MCF 10A (cell line): ENCODE results near the gene PARD3B. TPM values are rescaled to one million over a fixed set of nuclear protein-coding genes. Genes with fewer than 3 reads are reported as not detected.

Experiments
- BruUV-seq: library from RNA; stranded (reverse); fragments of 400-500 nt; replicated peaks from 2 replicates; lab custom pipeline; 2021; lab: Mats Ljungman, UMichigan
- CTCF ChIA-PET: fragments of 300-600 bp; sonication (Branson Sonifier 250); formaldehyde crosslinking; extraction: SDS; loops from one replicate; lab custom pipeline; 2021; ENCODE audit warnings: antibody characterized with exemption, inconsistent platforms; lab: Yijun Ruan, JAX
- POLR2A ChIA-PET: fragments of 300-600, 350-650 bp; sonication (Branson Sonifier 250); formaldehyde crosslinking; extraction: SDS; loops from one replicate; lab custom pipeline; 2020; ENCODE audit warnings: antibody characterized with exemption, inconsistent platforms; lab: Yijun Ruan, JAX
- DNase-seq: peaks from one replicate; pipeline ENCODE4 v3.0.0-alpha.2; 2018; ENCODE audit not compliant: unreplicated experiment
- H3K27ac Mint-ChIP-seq: one replicate; pipeline ENCODE4 v1.8.0; 2022; ENCODE audit warnings: mild to moderate bottlenecking, low read depth, mixed read lengths; ENCODE audit not compliant: unreplicated experiment
- H3K27me3 Mint-ChIP-seq: one replicate; pipeline ENCODE4 v1.8.0; 2022; ENCODE audit warnings: mixed read lengths; ENCODE audit not compliant: insufficient read depth, unreplicated experiment
- H3K36me3 Mint-ChIP-seq: one replicate; pipeline ENCODE4 v1.8.0; 2022; ENCODE audit warnings: mild to moderate bottlenecking, moderate library complexity, mixed read lengths; ENCODE audit not compliant: insufficient read depth, unreplicated experiment
- H3K4me1 Mint-ChIP-seq: one replicate; pipeline ENCODE4 v1.8.0; 2022; ENCODE audit warnings: mixed read lengths; ENCODE audit not compliant: insufficient read depth, unreplicated experiment
- H3K4me3 Mint-ChIP-seq: one replicate; pipeline ENCODE4 v1.8.0; 2022; ENCODE audit warnings: mild to moderate bottlenecking, moderate library complexity, mixed read lengths; ENCODE audit not compliant: unreplicated experiment
- H3K9me3 Mint-ChIP-seq: one replicate; pipeline ENCODE4 v1.8.0; 2022; ENCODE audit warnings: mixed read lengths; ENCODE audit not compliant: unreplicated experiment
- intact Hi-C: fragments of 100-400 bp; cut with micrococcal nuclease; formaldehyde crosslinking; loops from 2 replicates; pipeline ENCODE4 v1.14.1; 2022
- total RNA-seq: library from RNA; stranded (reverse); gene quantifications from 2 replicates; pipeline ENCODE4 v1.2.3, GENCODE V29; 2022
- TF ChIP-seq, protein P1 (sequence below): fragments of 200-600 bp; IDR thresholded peaks from one replicate; pipeline ENCODE4 v1.8.0; 2022; ENCODE audit warnings: antibody characterized with exemption, mild to moderate bottlenecking; ENCODE audit not compliant: unreplicated experiment

PARD3B gene
- total RNA-seq, 1 experiment from 2014 or later: 11.6 TPM

DNA sequence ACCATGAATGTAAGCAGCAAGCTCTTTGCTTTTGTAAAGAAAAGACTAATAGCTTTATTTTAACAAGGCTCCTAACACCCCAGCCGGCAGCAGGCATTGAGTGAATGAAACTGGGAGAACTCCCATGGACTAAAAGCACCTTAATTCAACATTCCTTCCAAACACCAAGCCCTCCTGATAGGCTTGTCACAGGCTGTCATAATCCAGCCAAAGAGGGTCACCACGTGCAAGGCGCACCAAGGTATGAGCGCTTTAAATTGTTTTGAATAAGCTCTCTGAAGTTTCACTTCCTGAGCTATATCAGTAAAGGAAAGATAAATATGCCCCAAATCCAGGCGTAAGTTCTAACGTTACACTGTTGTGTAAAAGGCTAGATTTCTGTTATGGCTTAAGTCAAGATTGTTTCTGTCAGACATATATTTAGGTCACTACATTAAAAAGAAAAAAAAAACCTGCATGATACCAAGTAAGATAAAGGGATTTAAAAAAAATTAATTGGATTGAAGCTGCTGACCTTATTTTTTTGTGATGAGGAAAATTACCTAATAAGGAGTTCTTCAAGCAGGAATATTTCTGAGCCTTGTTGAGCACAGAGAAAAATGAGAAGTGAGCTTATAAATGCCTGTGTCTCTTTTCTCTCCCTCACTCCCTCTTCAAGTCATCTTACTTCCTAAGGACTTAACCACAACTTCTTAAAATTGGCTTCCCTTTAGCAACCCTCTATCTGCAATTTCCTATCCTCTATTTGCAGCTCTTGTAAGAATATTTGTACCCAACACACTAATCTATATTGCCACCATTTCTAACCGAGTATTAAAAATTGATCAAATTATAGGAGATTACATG lies 1000.9 kb downstream of the PARD3B start:
- Mint-ChIP-seq H3K4me1 (no peaks in the 10 kb centered on the region), H3K27me3 (no peaks in the 10 kb centered on the region), H3K9me3 (no peaks in the 10 kb centered on the region), H3K27ac (no peak overlapping the region), H3K36me3 (no peaks in the 10 kb centered on the region), H3K4me3 (no peak overlapping the region)
- intact Hi-C loops: no loop called here
- no TSS peak for BruUV-seq
- TF ChIP-seq, protein P1, sequence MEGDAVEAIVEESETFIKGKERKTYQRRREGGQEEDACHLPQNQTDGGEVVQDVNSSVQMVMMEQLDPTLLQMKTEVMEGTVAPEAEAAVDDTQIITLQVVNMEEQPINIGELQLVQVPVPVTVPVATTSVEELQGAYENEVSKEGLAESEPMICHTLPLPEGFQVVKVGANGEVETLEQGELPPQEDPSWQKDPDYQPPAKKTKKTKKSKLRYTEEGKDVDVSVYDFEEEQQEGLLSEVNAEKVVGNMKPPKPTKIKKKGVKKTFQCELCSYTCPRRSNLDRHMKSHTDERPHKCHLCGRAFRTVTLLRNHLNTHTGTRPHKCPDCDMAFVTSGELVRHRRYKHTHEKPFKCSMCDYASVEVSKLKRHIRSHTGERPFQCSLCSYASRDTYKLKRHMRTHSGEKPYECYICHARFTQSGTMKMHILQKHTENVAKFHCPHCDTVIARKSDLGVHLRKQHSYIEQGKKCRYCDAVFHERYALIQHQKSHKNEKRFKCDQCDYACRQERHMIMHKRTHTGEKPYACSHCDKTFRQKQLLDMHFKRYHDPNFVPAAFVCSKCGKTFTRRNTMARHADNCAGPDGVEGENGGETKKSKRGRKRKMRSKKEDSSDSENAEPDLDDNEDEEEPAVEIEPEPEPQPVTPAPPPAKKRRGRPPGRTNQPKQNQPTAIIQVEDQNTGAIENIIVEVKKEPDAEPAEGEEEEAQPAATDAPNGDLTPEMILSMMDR: no peak
- ChIA-PET CTCF (interaction anchor here (0.6 to 1.1 kb wide), 2 partner anchors 128 to 1378 kb away, joined by 4 read pairs; no protein-coding TSS in a partner anchor), POLR2A (interaction anchor here (0.6 to 0.9 kb wide), 2 partner anchors 10 to 158 kb away, joined by 3 read pairs; no protein-coding TSS in a partner anchor)
- no peak for DNase-seq

DNA sequence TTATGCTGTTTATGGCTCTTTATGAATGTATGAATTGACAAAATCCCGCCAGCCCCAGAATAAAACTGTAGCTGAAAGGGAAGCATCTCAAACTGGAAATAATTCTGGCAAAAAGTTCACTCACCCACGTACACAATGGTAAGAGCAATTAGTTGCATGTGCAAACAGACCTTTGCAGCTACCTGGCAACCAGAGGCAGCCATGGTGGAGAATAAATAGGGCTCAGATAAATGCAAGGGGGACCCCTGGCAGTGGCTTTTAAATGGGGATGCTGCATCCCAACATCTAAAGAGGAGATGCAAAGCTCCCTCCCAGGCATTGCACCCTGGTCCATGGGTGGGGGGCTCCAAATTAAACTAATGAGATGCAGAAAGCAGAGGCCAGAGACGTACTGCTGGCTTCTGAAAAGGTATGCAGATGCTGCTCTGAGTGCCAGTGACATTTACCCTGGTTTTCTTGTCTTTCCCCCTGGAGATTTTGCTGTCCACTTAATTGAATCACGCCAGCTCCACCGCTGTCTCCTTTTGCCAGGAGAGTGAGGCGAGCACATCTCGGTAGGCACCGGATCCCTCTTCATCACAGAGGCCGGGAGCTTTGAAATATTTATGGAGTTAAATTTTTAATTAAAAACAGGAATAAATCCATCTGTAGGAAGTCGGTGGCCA lies 1010.4 kb downstream of the PARD3B start:
- Mint-ChIP-seq H3K36me3 (no peaks in the 10 kb centered on the region), H3K4me3 (no peak overlapping the region), H3K27me3 (no peaks in the 10 kb centered on the region), H3K4me1 (no peaks in the 10 kb centered on the region), H3K27ac (no peak overlapping the region), H3K9me3 (no peaks in the 10 kb centered on the region)
- no peak for DNase-seq
- TF ChIP-seq, protein P1: no peak
- ChIA-PET CTCF (no interaction called here), POLR2A (interaction anchor here (1.3 kb wide), 1 partner anchor 9 kb away, joined by 3 read pairs; no protein-coding TSS in a partner anchor)
- intact Hi-C loops: no loop called here
- no TSS peak for BruUV-seq

DNA sequence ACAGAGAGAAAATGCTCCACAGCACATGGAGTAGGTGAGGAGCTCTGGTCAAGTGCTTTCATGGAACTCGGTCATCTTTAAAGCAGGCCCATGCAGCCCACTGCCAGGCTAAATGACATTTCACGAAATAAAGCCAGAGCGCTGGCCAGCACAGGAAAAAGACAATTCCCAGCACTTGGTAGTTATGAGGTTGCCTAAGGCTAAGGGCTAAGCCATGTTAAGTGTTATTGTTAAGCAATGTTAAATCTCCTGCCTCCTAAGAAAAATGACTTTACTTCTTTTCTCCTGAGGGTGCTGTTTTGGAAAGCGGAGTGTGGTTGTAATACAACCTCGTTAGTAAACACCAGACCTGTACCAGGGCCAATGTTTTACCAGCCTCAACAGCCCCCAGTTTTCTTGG lies 1011.1 kb downstream of the PARD3B start:
- no TSS peak for BruUV-seq
- POLR2A ChIA-PET: interaction anchor here (1.3 kb wide), 1 partner anchor 10 kb away, joined by 3 read pairs; no protein-coding TSS in a partner anchor
- Mint-ChIP-seq H3K9me3 (no peaks in the 10 kb centered on the region), H3K27me3 (no peaks in the 10 kb centered on the region), H3K4me3 (no peak overlapping the region), H3K36me3 (no peaks in the 10 kb centered on the region), H3K4me1 (no peaks in the 10 kb centered on the region), H3K27ac (no peak overlapping the region)
- CTCF ChIA-PET: interaction anchor here (0.5 kb wide), 1 partner anchor 1137 kb away, joined by 5 read pairs; no protein-coding TSS in a partner anchor
- no peak for DNase-seq
- intact Hi-C loops: no loop called here
- TF ChIP-seq, protein P1: no peak
